Omental fat pad (tissue), 4 donors: Measurements from ENCODE around the gene TOP3A. TPM values are rescaled to one million over a fixed set of nuclear protein-coding genes. Genes with fewer than 3 reads are reported as not detected.

Experiments
- ATAC-seq: fragments of 150-250 bp; one replicate; pipeline ENCODE4 v1.9.1; 2016; ENCODE audit warnings: mild to moderate bottlenecking, moderate library complexity; ENCODE audit not compliant: low FRiP score
- DNase-seq: peaks from one replicate; pipeline ENCODE4 v3.0.0-alpha.2; 2019; ENCODE audit warnings: low spot score
- total RNA-seq, 4 donors: library from RNA; depleted of rRNA; stranded (reverse); fragments of >200 nt; gene quantifications; one replicate each; pipeline ENCODE4 v1.1.0, GENCODE V29; 2016
- TF ChIP-seq, protein P1 (sequence below), 3 donors: fragments of 450-650 bp; IDR thresholded peaks; one replicate each; pipeline ENCODE4 v1.5.1; 2016 to 2017; ENCODE audit warnings: antibody characterized with exemption in 3 of 3, mild to moderate bottlenecking in 3 of 3, moderate library complexity in 2 of 3

Gene TOP3A
- total RNA-seq, 4 donors from 2014 or later = 23.6 to 80.5 (median 47.5) TPM

DNA sequence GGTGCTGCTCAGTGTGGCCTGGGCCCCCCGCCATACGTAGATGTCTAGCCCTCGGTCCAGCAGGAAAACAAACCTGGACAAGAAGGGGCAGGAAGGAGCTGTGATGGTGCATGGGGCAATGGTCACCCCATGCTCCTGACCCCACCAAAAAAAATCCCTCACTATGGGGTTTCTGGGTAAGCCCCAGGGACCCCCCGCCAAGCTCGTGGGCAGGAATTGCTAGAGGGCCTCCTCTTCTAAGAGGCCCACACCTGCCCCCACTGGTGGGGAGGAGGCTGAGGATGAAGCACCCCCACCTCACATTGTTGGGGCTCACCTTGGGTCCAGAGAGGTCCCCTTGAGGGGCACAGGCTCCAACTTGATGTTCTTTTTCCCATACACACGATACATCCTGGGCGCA lies 66.0 kb downstream of the TOP3A start:
- TF ChIP-seq, protein P1, sequence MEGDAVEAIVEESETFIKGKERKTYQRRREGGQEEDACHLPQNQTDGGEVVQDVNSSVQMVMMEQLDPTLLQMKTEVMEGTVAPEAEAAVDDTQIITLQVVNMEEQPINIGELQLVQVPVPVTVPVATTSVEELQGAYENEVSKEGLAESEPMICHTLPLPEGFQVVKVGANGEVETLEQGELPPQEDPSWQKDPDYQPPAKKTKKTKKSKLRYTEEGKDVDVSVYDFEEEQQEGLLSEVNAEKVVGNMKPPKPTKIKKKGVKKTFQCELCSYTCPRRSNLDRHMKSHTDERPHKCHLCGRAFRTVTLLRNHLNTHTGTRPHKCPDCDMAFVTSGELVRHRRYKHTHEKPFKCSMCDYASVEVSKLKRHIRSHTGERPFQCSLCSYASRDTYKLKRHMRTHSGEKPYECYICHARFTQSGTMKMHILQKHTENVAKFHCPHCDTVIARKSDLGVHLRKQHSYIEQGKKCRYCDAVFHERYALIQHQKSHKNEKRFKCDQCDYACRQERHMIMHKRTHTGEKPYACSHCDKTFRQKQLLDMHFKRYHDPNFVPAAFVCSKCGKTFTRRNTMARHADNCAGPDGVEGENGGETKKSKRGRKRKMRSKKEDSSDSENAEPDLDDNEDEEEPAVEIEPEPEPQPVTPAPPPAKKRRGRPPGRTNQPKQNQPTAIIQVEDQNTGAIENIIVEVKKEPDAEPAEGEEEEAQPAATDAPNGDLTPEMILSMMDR (IDR thresholded peaks at IDR 0.05) = no peak
- DNase-seq = no peak
- ATAC-seq = no peak

DNA sequence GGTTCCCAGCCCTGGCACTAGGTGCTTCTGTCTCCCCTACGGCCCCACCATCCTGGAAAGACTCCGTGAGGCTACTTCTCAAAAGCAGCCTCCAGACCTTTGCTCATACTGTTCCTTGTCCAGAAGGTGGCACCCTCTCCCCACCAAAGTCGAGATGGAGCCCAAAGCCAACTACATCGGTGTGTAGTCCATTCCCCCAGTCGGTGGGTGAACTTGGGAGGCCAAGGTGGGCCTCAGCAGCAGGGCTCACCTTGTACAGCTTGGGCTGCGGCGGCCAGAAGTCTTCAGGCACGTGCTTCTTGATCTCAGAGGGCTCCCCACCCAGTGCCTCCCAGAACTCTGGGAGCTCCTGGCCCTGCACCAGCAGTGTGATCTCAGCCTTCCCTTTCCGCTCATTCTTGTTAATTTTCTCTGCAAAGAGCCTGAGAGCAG lies 66.5 kb downstream of the TOP3A start:
- ATAC-seq = peak; percentile 22
- no peak for DNase-seq
- TF ChIP-seq, protein P1 (IDR thresholded peaks at IDR 0.05) = no peak

DNA sequence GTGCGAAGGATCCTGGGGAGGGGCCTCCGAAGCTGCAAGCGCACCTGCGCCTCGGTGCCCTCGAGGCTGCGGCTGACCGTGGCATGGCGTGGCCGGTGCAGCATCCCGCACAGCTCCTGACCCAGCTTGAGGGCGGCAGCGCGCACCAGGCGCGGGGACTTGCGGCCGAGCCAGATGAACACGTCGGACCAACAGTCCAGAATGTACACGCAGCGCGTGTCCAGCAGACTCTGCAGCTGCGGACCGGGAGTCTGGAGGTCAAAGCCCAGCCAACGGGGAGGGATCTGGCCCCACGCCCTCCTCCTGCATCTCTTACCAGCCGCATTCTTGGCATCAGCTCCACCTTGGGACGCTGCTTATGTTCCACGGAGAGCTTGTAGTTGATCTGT lies 67.2 kb downstream of the TOP3A start:
- ATAC-seq (peak; percentile 4), DNase-seq (no peak)
- TF ChIP-seq, protein P1 (IDR thresholded peaks at IDR 0.05) = no peak

DNA sequence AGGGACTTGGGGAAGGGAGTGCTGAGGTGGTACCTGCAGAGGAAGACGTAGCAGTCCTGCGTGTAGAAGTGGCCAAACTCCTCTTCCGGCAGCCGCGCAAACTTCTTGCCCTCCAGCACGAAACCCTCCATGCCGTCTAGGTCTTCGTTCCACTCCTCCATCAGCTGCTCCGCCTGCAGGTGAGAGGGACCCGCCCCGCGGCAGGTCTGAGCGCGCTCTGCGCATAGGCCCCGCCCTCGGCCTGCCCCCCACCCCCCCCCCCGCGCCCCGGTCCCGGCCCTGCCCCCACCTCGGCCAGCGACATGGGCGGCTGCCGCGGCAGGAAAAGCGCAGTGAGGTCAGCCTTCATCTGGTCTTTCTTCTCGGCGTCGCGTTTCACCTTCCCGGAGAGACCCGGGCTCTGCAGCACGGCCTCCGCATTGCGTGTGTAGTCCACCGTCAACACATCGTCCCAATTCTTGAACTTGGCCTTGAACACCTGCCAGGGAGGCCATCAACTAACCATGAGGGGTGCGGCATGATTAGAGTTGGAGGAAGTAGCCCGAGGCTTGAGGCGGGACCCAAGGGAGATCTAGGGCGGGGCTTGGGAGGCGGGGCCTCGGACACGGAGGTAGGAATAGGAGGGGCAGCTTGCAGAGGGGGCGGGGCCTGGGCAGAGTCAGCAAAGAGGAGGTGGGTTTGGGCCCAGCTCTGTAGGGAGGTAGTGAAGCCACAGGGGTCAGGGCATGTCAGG lies 67.7 kb downstream of the TOP3A start:
- TF ChIP-seq, protein P1 (IDR thresholded peaks at IDR 0.05) = no peak
- DNase-seq = peak; percentile 48

DNA sequence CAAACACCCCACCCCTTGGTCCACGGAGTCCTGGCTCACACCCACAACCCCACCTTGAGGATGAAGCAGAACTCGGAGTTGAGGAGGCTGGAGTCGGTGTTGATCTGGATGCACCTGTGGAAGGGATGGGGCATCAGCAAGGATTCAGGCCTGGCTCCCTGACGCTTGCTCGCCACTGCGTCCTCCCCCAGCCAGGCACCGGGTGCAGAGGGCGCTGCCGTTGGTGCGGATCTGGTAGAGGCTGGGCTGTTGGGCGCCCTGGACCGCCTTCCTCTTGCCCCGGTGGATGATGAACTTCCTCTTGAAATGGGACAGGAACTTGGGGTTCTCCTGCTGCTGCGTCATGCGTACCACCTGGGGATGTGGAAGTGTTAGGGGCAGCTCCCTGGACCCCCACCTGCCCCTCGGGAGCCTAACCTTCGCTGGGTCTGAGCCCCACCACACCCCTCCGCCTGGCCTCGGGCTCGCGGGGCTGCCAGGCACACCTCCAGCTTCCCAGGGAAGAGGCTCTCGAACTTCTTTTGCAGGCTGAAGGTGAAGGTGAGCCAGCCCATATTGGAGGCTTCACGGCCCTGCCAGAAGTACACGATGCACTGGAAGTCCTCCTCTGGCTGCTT lies 68.6 kb downstream of the TOP3A start:
- no peak for DNase-seq
- TF ChIP-seq, protein P1 (IDR thresholded peaks at IDR 0.05) = no peak
- ATAC-seq = no peak

More for the DNA sequence above, 67.7 kb downstream of the TOP3A start:
- ATAC-seq = peak; percentile 57

DNA sequence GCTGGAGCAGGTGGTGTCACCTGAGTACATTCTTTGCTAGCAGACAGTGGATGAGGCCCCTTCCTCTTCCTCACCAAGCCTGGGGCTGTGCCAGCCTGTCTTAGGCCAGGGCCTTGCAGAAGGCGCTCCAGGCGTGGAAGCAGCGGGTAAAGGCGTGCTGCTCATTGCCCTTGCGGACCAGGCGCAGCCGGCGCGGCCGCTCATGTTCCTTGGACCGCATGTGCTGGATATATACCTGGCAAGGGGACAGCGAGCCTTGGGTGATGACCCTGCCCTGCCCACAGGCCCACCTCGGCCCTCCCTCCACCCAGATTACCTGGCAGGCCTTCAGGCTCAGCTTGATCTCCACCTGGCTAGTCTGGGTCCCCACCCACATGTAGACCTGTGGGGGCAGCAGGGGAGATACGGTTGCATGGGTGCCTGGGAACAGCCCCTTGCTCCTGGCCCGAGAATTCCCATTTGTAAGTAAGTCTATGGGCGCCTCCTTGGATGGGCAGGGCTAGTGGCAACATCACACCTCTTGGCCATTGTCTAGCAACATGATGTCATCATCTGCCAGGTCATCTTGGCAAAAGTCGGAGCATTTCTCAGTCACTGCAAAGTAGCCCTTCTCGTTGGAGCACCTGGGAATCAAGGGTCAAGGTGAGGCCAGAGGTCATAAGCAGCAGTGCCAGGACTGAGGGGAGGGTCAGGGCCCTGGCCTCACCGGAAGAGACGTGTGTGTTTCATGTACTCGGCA lies 69.6 kb downstream of the TOP3A start:
- no peak for ATAC-seq

More for the DNA sequence above, 69.6 kb downstream of the TOP3A start:
- TF ChIP-seq, protein P1 (IDR thresholded peaks at IDR 0.05) = no peak
- DNase-seq = no peak
